Measurements from ENCODE around the gene GAD1. TPM values are rescaled to one million over a fixed set of nuclear protein-coding genes. Genes with fewer than 3 reads are reported as not detected.
A peak's percentile ranks its signal among the peaks of the same experiment; 100 is the strongest.

GAD1 gene
- total and polyA plus RNA-seq, 5 experiments from 2014 or later, result not detected

GRCh38 chr2:170862286-170862902 lies 45.7 kb downstream of the GAD1 start:
- Mint-ChIP-seq H3K4me1 (no peaks in the 10 kb centered on the region), H3K27me3 (peaks cover 0 to 5% (median 4%) of the 10 kb centered on the region in 5 donors), H3K9me3 (peaks cover 0 to 5% (median 0%) of the 10 kb centered on the region in 9 donors), H3K36me3 (no peaks in the 10 kb centered on the region), H3K27ac (peak overlapping the region in 1 of 10 donors; percentile 15), H3K4me3 (no peak overlapping the region)
- ATAC-seq, result no peak
- POLR2A ChIA-PET, result interaction anchor here (0.7 kb wide), 1 partner anchor 509 kb away, joined by 5 read pairs; no protein-coding TSS in a partner anchor
- no peak for DNase-seq

DNA sequence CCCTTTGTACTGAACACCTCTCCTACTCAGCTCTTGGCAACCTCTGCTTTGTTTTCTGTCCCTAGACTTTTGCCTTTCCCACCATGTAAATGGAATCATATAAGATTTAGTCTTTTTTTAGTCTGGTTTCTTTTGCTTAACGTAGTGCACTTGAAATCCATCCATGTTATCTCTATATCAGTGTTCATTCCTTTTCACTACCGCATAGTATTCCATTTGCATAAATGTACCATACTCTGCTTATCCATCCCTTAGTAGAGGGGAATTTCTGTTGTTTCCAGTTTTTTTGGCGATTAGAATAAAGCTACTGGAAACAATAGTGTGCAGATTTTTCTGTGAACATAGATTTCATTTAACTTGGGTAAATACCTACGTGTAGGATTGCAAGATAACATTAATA lies 46.4 kb downstream of the GAD1 start:
- Mint-ChIP-seq H3K9me3 (peaks cover 0 to 5% (median 0%) of the 10 kb centered on the region in 9 donors), H3K27me3 (peaks cover 0 to 7% (median 4%) of the 10 kb centered on the region in 5 donors), H3K4me3 (no peak overlapping the region), H3K36me3 (no peaks in the 10 kb centered on the region), H3K27ac (no peak overlapping the region), H3K4me1 (no peaks in the 10 kb centered on the region)
- POLR2A ChIA-PET, result no interaction called here
- ATAC-seq (no peak), DNase-seq (no peak)

DNA sequence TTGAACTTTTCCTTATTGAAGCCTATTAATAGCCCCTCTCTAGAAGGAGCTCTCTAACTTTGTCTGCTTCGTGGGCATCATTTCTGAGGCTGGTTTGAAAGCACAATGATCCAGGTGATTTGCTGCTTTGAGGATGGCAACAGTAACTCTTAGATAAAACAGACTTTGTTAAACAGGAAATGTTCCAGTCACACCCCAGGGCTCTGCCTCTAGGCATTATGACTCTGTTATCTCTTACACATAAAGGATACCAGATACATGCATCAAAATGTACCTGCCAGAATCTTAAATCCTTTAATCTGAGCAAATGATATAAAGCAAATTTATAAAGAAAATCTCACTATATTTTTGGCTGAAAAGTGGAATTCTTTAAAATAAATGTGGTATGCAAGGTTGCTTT lies 52.3 kb downstream of the GAD1 start:
- Mint-ChIP-seq H3K4me1 (peaks cover 7 to 12% (median 9%) of the 10 kb centered on the region in 4 donors), H3K4me3 (no peak overlapping the region), H3K36me3 (peaks cover 0 to 6% (median 0%) of the 10 kb centered on the region in 3 donors), H3K27ac (no peak overlapping the region), H3K27me3 (peaks cover 3 to 18% (median 9%) of the 10 kb centered on the region in 5 donors), H3K9me3 (peaks cover 0 to 3% (median 0%) of the 10 kb centered on the region in 9 donors)
- ATAC-seq (no peak), DNase-seq (no peak)
- POLR2A ChIA-PET, result no interaction called here

DNA sequence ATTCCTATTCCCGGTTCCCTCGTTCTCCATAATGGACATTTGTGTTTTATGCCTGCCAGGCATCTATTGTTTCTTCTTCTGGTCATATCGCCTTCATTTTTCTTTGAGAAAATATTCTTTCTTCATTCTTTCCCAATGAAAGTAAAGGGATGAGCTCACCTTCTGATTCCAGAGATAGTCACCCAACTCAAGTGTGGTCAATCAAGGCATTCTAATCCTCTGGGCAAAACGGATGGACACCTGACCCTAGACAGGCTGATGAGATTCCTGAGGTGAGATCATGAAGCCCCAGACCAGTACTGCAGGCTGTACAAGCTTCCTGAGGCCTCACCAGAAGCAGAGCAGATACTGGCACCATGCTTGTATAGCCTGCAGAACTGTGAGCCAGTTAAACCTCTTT lies 52.8 kb downstream of the GAD1 start:
- DNase-seq, result no peak
- Mint-ChIP-seq H3K4me1 (peaks cover 7 to 12% (median 9%) of the 10 kb centered on the region in 4 donors), H3K36me3 (peaks cover 0 to 6% (median 0%) of the 10 kb centered on the region in 3 donors), H3K9me3 (peaks cover 0 to under 1% (median 0%) of the 10 kb centered on the region in 9 donors), H3K27ac (no peak overlapping the region), H3K4me3 (no peak overlapping the region), H3K27me3 (peaks cover 2 to 18% (median 7%) of the 10 kb centered on the region in 5 donors)
- no peak for ATAC-seq
- POLR2A ChIA-PET, result no interaction called here

GRCh38 chr2:170873035-170873692 lies 56.5 kb downstream of the GAD1 start:
- ATAC-seq, result peak; percentile 97 to 98
- no peaks in the 10 kb centered on the region for H3K9me3 Mint-ChIP-seq
- peaks cover 0 to 6% (median 0%) of the 10 kb centered on the region in 3 donors for H3K36me3 Mint-ChIP-seq
- H3K4me3 Mint-ChIP-seq, result peak overlapping the region; percentile 61 to 87 (median 76)
- peak overlapping the region in 9 of 10 donors; percentile 2 to 75 (median 47) for H3K27ac Mint-ChIP-seq
- H3K27me3 Mint-ChIP-seq, result peaks cover 2 to 16% (median 7%) of the 10 kb centered on the region in 5 donors
- DNase-seq, result peak; percentile 43 to 81 (median 70)
- POLR2A ChIA-PET, result interaction anchor here (0.6 kb wide), 1 partner anchor 687 kb away, joined by 3 read pairs; no protein-coding TSS in a partner anchor
- peaks cover 7 to 15% (median 13%) of the 10 kb centered on the region in 4 donors for H3K4me1 Mint-ChIP-seq

GRCh38 chr2:170878066-170878465 lies 61.4 kb downstream of the GAD1 start:
- POLR2A ChIA-PET, result no interaction called here
- Mint-ChIP-seq H3K4me3 (peak overlapping the region in 7 of 10 donors; percentile 37 to 64 (median 50)), H3K27ac (peak overlapping the region in 3 of 10 donors; percentile 26 to 68 (median 29)), H3K27me3 (peaks cover 0 to 5% (median 0%) of the 10 kb centered on the region in 5 donors), H3K9me3 (no peaks in the 10 kb centered on the region), H3K36me3 (no peaks in the 10 kb centered on the region), H3K4me1 (peaks cover 4 to 15% (median 14%) of the 10 kb centered on the region in 4 donors)
- DNase-seq (no peak), ATAC-seq (no peak)

GRCh38 chr2:170878505-170878904 lies 61.8 kb downstream of the GAD1 start:
- peak overlapping the region in 7 of 10 donors; percentile 39 to 64 (median 50) for H3K4me3 Mint-ChIP-seq
- POLR2A ChIA-PET, result no interaction called here
- ATAC-seq, result peak in 1 of 2 donors; percentile 39

DNA sequence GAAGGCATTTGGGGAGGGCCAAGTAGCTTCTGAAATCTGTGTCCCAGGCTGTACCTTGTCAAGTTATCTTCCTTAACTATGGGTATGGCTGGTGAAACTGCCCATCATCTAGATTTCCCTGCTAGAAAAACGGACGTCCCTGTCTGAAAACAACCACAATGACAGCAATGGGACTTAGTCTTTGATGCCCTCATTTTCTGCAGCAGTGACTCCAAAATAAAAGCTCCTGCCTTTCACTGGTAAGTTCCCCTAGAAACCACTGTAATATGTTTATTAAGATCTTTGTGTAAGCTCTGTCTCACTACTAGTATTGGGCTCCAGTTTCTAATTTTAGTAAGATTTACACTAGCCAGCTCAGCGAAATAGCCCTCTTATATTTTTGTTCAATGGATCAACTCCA lies 65.2 kb downstream of the GAD1 start:
- Mint-ChIP-seq H3K27ac (no peak overlapping the region), H3K9me3 (no peaks in the 10 kb centered on the region), H3K36me3 (peaks cover 0 to 2% (median 0%) of the 10 kb centered on the region in 3 donors), H3K27me3 (peaks cover 5 to 15% (median 9%) of the 10 kb centered on the region in 5 donors), H3K4me1 (peaks cover 2 to 10% (median 8%) of the 10 kb centered on the region in 4 donors), H3K4me3 (no peak overlapping the region)
- POLR2A ChIA-PET, result interaction anchor here (1.0 kb wide), 1 partner anchor 1059 kb away, joined by 3 read pairs; no protein-coding TSS in a partner anchor
- ATAC-seq (no peak), DNase-seq (no peak)

More at GRCh38 chr2:170878505-170878904, 61.8 kb downstream of the GAD1 start:
- Mint-ChIP-seq H3K27me3 (peaks cover 0 to 5% (median 0%) of the 10 kb centered on the region in 5 donors), H3K4me1 (peaks cover 2 to 11% (median 9%) of the 10 kb centered on the region in 4 donors), H3K9me3 (no peaks in the 10 kb centered on the region), H3K36me3 (no peaks in the 10 kb centered on the region), H3K27ac (peak overlapping the region in 3 of 10 donors; percentile 26 to 68 (median 29))
- DNase-seq, result peak in 1 of 10 donors; percentile 9

GRCh38 chr2:170882758-170883157 lies 66.1 kb downstream of the GAD1 start:
- Mint-ChIP-seq H3K27ac (no peak overlapping the region), H3K9me3 (no peaks in the 10 kb centered on the region), H3K27me3 (peaks cover 5 to 15% (median 9%) of the 10 kb centered on the region in 5 donors), H3K36me3 (peaks cover 0 to 2% (median 0%) of the 10 kb centered on the region in 3 donors), H3K4me3 (no peak overlapping the region), H3K4me1 (peaks cover 2 to 10% (median 8%) of the 10 kb centered on the region in 4 donors)
- DNase-seq, result no peak
- ATAC-seq, result no peak
- POLR2A ChIA-PET, result interaction anchor here (1.0 kb wide), 1 partner anchor 1058 kb away, joined by 3 read pairs; no protein-coding TSS in a partner anchor

DNA sequence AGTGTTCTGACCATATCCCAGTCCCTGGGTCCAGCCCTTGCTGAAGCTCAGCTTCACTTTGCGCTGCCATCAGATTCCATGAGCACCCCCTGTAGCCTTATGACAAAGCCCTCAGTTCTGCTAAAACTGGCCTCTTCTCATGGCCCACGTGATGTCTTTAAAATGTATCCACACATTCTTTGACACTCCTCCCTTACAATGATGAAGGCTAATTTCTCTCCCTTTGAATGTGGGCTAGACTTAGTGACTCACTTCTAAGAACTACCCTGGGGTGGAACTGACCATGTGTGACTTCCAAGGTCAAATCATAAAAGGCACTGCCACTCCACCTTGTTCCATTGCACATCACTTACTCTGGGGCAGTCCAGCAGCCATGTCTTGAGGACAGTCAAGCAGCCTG lies 67.0 kb downstream of the GAD1 start:
- peaks cover 0 to 2% (median 0%) of the 10 kb centered on the region in 3 donors for H3K36me3 Mint-ChIP-seq
- H3K27me3 Mint-ChIP-seq, result peaks cover 5 to 15% (median 11%) of the 10 kb centered on the region in 5 donors
- H3K9me3 Mint-ChIP-seq, result no peaks in the 10 kb centered on the region
- no peak overlapping the region for H3K27ac Mint-ChIP-seq
- DNase-seq, result no peak
- no peak overlapping the region for H3K4me3 Mint-ChIP-seq
- H3K4me1 Mint-ChIP-seq, result peaks cover 0 to 1% (median under 1%) of the 10 kb centered on the region in 4 donors
- POLR2A ChIA-PET, result no interaction called here
- no peak for ATAC-seq

DNA sequence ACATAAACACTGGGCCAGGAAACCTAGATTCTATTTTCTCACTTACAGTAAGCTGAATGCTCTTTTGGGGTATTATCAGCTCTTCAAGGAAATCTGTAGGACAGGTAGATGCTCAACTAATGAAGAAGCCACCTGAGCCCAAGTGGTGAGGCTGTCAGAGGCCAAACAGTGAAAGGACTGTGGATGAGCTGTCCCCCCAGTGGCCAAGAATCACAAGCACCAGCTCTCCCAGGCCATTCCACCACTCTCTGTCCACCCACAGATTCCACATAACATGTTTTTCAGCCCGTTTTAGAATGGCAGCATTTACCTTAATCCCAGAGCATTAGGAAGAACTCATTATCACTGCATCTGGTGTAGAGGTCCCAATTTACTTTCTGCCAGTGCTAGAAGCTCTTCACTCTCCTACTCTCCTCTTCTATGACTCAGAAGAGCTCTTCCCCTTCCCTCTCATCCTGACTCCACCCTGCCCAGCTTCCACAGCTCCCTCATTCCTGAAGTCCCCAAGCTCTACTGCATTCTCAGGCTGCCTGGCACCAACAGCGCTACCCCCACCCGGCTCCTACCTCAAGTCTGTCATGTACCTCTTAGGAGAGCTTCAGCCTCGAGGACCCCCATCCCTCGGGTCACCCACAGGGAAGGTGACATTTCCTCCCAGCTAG lies 68.6 kb downstream of the GAD1 start:
- Mint-ChIP-seq H3K4me3 (no peak overlapping the region), H3K4me1 (no peaks in the 10 kb centered on the region), H3K27me3 (peaks cover 5 to 19% (median 15%) of the 10 kb centered on the region in 5 donors), H3K9me3 (no peaks in the 10 kb centered on the region), H3K27ac (peak overlapping the region in 1 of 10 donors; percentile 24), H3K36me3 (peaks cover 0 to 2% (median 0%) of the 10 kb centered on the region in 3 donors)
- ATAC-seq (no peak), DNase-seq (no peak)
- POLR2A ChIA-PET, result no interaction called here

DNA sequence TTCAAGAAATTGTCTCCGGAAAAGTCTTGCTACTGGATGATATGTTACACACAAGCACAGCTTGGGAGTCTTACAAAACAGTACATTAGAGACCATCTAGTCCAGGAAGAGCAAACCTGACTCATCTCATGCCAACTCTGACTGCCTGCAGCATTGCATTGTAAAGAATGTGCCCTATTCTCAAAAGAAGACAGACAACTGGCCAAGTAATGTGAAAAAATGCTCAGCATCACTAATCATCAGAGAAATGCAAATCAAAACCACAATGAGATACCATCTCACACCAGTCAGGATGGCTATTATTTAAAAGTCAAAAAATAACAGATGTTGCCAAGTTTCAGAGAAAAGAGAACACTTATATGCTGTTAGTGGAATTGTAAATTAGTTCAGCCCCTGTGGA lies 69.7 kb downstream of the GAD1 start:
- Mint-ChIP-seq H3K9me3 (no peaks in the 10 kb centered on the region), H3K4me1 (no peaks in the 10 kb centered on the region), H3K27ac (no peak overlapping the region), H3K4me3 (no peak overlapping the region), H3K27me3 (peaks cover 5 to 19% (median 15%) of the 10 kb centered on the region in 5 donors), H3K36me3 (peaks cover 0 to 2% (median 0%) of the 10 kb centered on the region in 3 donors)
- ATAC-seq (no peak), DNase-seq (no peak)
- POLR2A ChIA-PET, result no interaction called here
